Amygdala (tissue), 56 donors: ENCODE results near the gene ZBTB20.

Experiments used
- DNase-seq, 56 donors: peaks; one replicate each; lab custom pipeline; 2025; lab: John Stamatoyannopoulos, UW

ZBTB20 gene

DNA sequence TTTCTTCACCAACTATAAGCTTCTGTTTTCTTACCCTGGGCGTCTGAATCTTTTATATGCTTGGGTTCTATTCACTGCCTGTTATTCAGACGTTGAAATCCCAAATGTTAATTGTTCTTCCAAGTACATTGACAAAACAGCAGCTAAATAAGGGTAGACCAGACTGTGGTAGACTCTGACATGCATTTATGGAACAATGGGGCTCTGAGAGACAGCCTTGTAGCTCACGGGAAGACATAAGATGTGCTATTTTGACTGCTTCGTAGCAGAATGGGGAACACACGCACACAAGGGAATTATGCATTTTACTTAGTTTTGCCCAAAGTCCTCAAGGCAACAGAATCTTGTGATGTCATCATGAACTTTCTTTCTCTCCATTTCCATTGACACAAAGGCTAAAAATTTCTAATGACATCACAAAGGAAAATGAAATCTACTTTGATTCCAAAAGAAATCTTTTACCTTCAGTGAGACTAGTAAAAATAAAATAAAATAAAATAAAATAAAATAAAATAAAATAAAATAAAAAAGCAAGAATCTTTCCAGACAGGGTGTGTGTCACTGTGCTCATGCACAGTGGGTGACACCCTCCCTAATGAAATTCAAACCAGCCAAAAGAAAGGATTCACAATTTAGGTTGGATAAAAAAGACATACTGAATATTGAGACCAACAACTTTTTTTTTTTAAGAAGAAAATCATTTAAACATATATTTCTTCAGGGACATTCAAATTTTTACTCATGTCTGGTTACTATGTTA is 346.6 kb downstream of the ZBTB20 start:
- peak in 1 of 56 donors; percentile 2 for DNase-seq

GRCh38 chr3:114799816-114800215 is 347.3 kb downstream of the ZBTB20 start:
- DNase-seq = no peak

GRCh38 chr3:114796796-114797195 is 350.3 kb downstream of the ZBTB20 start:
- no peak for DNase-seq

- no peak for DNase-seq
Observed at GRCh38 chr3:114794894-114795630, 352.0 kb downstream of the ZBTB20 start.

GRCh38 chr3:114792159-114792918 is 354.7 kb downstream of the ZBTB20 start:
- no peak for DNase-seq

DNA sequence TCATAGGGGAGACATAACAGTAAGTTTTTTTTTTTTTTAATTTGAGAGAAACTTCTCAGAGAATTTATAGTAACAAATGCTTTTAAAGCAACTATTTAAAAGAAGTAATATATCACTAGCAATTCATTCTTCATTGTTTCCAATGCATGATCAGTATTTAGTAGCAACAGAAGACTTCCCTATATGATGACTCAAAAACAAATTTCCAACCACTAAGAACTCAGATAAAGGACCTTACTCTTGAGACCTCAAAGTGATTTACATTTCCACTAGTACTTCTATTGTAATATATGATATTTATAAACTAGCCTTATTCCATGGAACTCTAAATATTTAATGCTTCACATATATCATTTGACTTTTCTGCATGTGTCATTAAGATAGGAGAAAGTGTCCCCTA is 356.3 kb downstream of the ZBTB20 start:
- DNase-seq = no peak

DNA sequence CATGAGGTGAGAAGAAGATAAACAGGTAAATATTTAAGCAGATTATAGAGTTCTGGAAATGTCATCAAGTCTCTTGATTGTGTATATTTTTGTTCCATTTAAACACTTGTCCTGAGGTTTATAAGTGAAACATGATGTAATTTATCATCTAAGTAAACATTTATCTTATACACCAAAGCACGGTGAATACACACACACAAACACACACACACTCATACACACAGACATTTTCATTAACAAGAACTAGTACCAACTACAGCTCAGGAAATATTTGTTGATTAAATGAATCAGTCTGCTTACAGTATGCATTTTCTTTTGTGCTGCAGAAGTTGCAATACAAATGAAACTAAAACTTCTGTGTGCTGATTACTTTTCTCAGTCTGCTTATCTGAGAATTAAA is 357.3 kb downstream of the ZBTB20 start:
- no peak for DNase-seq

DNA sequence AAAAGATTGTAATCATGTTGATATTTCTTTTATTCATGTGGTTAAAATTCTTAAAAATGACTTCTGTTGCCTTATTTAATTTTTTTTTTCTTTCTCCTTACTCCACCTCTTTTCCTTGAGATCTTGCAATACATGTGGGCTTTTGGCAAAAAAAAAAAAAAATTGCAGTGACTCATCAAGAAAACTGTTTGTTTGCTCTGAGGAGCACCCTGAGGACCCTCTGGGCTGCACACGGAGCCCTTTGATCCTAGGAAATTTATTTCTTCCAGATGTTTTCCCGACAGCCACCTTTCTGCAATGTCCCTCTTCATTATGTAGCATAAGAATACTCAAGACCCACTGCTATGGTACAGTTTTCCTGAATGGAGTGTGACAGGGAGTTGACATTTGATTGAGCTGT is 371.7 kb downstream of the ZBTB20 start:
- no peak for DNase-seq

DNA sequence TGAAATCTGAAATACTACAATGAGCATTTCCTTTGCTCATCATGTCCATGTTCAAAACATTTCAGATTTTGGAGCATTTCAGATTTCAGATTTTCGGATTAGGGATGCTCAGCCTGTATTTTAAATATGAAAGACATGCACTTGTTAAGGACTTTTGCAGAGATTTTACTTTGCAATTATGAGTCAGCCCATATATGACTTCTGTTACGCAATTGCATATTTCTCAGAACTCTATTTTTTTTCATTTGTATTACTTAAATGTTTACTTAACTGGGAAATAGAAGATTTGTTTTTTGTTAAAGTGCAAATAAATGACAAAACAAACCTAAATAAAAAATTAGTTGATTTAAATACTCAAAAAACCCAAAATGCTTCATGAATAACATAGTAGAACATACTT is 376.2 kb downstream of the ZBTB20 start:
- DNase-seq = no peak

DNA sequence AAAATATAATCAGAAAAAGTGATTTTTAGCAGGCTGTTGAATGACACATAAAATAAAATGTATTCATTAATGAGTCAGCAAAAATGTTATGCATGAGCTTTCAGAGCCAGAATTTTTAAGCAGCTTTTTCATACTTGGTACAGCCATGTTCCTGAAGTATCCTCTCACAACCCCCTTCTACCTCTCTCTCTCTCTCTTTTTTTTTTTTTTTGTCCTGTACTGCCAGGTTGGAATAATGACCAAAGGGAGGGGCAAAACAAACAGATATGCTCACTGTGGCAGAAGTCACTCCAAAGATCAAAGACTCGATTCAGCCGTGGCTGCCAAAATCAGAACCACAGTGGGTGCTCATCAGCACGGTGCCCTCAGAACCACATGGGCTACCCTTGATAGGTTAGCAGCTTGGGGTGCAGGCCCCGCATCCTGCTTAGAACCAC is 383.0 kb downstream of the ZBTB20 start:
- no peak for DNase-seq

DNA sequence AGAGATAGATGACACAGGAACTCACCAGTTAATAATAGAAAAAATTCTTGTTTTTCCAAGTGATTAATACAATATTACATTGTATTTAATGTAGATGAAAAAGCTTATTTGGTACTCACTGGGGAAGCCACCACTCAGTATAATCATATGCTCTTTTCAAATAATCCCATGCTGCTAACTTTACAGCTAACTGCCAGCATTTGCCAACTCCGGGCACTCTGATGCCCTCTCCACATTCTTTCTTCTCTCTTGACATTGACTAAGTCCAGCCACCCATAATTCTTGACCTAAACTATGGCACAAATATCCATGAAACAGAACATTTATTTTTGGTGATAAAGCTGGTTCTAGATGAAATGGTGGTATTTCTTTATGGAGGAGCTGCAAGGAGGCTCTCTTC is 384.9 kb downstream of the ZBTB20 start:
- DNase-seq = no peak

DNA sequence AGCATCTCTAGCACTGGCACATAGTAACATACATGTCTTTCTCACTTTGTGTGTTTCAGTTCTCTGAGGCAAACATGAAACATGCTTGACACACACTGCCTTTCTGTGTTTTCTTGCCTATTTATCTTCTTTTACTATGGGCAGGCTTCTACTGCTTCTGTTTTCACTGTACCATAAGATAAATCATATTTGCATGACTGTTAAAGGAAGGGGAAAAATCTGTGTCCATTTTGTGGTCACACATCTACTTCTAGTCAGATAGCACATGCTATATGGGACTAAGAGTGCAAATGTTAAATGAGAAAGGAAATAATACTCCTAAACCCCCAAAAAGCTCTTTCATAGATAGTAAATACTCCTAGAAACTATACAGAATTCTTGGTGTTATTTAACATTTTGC is 386.4 kb downstream of the ZBTB20 start:
- no peak for DNase-seq

- peak in 9 of 56 donors; percentile 0 to 8 (median 2) for DNase-seq
Observed at GRCh38 chr3:114758831-114759699, 388.0 kb downstream of the ZBTB20 start.

GRCh38 chr3:114756506-114757279 is 390.4 kb downstream of the ZBTB20 start:
- DNase-seq = peak in 6 of 56 donors; percentile 2 to 13 (median 3)

DNA sequence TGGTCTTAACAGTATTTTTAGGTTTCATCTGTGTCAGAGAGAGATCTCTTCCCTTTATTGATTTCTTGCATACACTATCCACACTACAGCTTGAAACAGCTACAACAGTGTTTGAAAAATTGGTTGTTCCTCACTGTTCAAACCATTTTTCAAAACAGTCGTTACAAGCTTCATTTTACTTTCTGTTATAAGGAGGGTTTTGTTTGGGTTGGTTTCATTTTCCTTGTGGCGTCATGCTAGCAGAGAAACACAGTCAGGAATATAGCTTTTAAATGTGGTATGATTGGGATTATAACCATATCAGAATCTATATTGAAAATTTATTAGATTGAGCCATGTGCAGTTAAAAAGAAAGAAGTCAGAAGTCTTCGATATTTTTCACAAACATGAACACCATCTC is 400.6 kb downstream of the ZBTB20 start:
- DNase-seq = no peak

- DNase-seq = no peak
Observed at GRCh38 chr3:114745322-114746240, 401.5 kb downstream of the ZBTB20 start.

DNA sequence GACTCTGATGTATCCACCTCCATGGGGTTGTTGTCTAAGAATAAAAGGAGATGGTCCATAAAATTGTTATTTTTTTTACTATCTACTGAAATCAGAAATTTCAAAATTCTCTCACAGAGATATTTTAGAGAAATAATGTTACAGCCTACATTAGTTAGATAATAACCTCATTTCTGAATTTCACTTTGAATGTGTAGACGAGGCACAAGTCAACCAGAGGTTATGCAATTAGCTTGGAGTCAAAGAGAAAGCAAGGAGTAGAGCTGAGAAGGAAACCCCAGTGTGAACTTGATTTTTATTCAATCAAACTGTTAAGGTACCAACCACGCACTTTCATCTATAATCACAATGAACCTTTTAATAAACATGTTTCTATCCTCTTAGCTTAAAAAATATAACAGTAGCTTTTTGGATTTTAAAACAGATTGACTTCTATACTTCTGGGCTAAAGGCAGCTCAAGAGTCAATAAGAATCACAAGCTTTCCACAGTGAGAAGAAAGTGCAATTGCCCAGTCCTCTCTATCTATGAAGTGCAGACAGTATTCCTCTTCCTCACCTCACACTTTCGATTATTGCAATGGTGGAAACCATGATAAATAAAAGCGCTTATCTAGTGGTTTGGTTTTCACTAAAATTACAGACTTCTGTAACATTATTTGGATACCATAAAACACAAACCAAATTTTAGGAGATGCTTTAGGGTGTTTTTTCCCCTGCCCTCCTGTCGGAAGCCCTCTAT is 403.2 kb downstream of the ZBTB20 start:
- no peak for DNase-seq

- no peak for DNase-seq
Observed at GRCh38 chr3:114741066-114741465, 406.0 kb downstream of the ZBTB20 start.
